HG02981 (cell line): ENCODE results near the gene DLD.
"Not testable (repeated sequence)": the region's sequence is repeated elsewhere in the genome, so short reads cannot be mapped to it uniquely, and the experiment has no call there.

Experiments used
- ATAC-seq: cut with Tn5 transposase; IDR thresholded peaks from one replicate; pipeline ENCODE4 v1.9.1; 2021; ENCODE audit warnings: mild to moderate bottlenecking, moderate library complexity; ENCODE audit not compliant: unreplicated experiment

Gene DLD

GRCh38 chr7:107913851-107914250 is 22.9 kb downstream of the DLD start:
- ATAC-seq = no peak

DNA sequence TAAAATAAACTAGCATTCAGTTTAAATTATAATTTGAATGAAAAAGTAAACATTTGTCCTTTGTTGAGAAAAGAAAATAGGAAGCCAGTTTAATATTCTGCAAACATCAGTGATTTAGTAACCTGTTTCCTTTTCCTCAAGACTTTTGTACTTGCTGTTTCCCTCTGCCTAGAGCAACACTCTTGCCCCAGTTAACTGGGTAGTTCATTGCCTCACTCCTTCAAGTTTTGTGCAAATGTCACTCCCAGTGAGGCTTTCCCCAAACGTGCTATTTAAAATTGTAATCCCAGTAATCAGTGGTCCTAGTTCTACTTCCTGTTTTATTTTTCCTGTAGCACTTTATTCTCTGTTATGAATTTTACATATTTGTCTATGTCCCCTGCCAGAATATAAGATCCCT is 23.8 kb downstream of the DLD start:
- ATAC-seq = no peak

DNA sequence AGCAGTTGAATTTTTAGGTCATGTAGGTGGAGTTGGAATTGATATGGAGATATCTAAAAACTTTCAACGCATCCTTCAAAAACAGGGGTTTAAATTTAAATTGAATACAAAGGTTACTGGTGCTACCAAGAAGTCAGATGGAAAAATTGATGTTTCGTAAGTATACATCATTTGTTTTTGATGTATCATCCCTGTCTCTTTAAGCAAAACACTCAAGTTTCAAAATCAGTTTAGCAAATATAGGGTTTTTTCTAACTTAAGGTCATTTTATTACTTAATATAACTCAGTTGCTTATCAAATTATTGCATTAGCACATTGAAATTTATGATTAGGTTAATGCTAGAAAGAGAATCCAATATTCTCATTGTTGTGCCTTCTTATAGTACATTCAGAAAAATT is 24.6 kb downstream of the DLD start:
- no peak for ATAC-seq

- peak; percentile 93 for ATAC-seq
Observed at GRCh38 chr7:107917763-107918651, 27.0 kb downstream of the DLD start.

DNA sequence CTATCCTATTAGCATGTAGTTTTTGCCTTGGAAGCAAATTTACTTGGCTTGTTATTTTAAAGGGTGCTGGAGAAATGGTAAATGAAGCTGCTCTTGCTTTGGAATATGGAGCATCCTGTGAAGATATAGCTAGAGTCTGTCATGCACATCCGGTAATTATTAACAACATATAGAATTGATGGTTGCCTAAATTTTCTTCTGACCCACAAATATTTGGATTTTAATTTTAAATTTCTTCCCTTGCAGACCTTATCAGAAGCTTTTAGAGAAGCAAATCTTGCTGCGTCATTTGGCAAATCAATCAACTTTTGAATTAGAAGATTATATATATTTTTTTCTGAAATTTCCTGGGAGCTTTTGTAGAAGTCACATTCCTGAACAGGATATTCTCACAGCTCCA is 28.0 kb downstream of the DLD start:
- ATAC-seq = no peak

DNA sequence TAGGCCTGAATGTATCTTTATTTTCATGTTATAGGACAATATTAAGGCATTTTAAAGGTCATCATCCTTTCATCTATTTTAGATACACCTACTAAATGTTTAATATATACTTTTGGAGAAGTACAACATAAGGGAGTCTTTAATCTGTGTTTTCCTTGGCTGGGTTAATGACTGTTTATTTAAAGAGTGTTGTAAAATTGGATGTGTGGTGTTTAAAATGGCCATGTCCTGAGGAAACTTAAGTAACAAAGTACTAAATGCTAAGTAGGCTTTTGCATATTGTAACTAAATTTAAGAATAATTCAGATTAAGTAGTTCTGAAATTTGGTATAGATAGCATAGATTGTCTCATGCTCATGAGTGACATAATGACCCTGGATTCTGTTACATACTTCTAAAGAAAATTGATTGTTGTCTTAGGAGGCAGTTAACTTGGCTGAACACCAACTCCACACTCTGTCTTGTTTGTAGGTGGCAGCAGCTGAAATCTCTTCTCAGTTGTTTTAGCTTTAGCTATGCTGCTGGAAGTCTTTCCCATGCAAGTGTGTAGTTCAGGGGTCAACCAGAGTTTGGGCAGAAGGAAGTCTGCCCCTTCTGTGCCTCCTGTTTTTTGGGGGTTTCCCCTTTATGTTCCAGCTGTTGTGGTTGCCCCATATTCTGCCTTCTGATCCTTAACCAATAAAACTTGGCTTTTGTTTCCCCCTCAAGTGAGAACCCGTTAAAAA is 29.2 kb downstream of the DLD start:
- no peak for ATAC-seq

DNA sequence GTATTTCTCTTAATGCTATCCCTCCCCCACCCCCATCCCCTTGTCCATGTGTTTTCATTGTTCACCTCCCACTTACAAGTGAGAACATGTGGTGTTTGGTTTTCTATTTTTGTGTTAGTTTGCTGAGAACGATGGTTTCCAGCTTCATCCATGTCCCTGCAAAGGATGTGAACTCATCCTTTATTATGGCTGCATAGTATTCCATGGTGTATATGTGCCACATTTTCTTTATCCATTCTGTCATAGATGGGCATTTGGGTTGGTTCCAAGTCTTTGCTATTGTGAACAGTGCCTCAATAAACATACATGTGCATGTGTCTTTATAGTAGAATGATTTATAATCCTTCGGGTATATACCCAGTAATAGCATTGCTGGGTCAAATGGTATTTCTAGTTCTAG is 30.8 kb downstream of the DLD start:
- not testable (repeated sequence) for ATAC-seq

DNA sequence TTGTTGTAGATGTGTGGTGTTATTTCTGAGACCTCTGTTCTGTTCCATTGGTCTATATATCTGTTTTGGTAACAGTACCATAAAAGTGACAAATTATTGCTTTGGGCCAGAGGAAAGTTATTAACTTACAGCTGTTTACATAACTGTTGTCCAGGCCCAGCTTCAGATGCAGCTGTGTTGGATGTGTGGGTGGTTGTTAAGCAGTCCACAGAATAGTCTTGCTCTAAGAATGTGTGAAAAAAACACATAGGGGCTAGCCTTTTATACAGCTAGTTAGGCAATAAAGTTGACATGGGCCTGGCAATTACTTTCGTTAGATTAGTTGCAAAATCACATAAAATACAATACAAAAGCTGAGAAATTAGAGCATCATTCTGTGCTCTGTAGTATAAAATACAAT is 31.9 kb downstream of the DLD start:
- ATAC-seq = no peak

DNA sequence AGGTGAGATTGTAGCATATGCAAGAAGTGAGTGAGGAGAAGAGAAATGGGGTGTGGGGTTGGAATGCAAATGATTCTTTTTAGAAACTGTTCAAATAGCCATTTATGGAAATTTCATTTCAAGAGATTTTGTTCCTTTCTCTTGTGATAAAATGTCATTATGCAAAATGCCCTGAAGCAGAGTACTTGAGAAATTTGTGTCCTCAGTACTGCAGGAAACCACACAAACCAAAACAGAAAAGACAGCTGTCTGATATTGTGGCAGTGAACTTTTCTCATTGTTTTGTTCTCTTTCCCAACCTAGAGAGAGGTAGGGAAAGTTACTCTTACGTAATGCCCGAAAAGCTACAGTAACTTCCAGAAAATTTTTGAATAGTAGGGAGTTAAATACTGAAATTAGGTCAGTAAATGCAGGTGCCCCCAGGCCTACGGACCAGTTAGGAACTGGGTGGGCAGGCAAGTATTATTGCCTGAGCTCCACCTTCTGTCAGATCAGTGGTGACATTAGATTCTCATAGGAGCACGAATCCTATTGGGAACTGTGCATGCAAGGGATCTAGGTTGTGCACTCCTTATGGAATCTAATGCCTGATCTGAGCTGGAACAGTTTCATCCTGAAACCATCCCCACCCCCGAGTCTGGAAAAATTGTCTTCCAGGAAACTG is 34.0 kb downstream of the DLD start:
- peak; percentile 85 for ATAC-seq

DNA sequence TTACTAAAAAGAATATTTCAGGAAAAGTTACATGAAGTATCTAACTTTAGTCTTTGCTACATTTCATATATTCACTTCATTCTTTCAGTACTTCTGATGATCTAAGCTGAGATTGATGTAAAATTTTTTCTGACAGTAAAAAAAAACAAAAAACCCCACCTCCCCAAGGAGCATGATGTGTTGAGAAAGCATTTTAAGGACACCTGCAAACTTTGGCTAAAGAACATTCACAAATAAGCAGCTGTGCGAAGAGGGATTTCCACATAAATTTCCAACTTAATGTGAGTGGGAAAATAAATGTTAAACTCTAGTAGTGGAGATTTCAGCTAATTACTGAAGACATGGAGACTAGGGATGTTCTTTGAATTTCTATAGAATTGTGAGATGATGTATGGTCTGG is 35.5 kb downstream of the DLD start:
- ATAC-seq = no peak

GRCh38 chr7:107931740-107932515 is 40.9 kb downstream of the DLD start:
- no peak for ATAC-seq

GRCh38 chr7:107932805-107933204 is 41.8 kb downstream of the DLD start:
- ATAC-seq = no peak

DNA sequence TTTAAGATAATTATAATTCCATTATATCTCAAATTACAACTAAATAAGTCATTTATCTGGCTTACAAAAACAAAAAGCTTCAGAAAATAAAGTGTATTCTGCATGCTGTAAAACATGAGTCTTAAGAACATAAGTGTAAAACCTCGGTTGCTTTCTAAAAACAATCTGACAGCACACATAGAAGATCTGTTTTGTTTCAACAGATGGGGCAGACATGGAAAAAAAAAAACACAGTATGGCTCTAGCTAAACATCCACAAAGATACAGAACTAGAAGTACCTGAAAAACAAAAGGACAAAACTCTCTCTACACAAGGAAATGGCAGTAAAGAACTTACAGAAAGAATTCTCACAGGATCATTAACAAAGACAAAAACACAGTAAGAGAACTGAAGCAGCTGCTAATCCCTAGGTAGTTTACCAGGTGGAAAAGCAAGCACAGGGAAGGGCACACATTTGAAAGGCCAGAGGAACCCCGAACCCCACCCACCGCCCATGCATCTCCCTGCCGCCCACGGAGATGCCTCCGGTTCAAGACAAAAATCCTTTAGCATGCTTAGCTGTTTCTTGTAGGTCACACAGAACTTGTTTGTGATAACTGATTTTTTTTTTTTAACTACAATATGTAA is 42.5 kb downstream of the DLD start:
- no peak for ATAC-seq

- ATAC-seq = no peak
Observed at GRCh38 chr7:107934991-107935770, 44.2 kb downstream of the DLD start.

DNA sequence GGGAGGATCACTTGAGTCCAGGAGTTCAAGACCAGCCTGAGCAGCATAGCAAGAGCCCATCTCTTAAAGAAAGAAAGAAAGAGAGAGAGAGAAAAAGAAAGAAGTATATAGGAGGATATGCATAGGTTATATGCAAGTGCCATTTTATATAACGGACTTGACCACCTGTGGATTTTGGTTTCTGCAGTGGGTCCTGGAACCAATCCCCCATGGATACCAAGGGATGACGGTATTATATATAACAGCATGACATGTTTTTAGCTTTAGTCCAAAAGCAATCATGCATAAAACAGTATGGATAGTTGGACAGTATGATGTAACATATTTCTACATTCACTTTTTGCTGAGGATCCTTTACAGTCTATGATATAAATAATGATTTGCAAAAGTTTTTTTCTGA is 45.3 kb downstream of the DLD start:
- no peak for ATAC-seq

DNA sequence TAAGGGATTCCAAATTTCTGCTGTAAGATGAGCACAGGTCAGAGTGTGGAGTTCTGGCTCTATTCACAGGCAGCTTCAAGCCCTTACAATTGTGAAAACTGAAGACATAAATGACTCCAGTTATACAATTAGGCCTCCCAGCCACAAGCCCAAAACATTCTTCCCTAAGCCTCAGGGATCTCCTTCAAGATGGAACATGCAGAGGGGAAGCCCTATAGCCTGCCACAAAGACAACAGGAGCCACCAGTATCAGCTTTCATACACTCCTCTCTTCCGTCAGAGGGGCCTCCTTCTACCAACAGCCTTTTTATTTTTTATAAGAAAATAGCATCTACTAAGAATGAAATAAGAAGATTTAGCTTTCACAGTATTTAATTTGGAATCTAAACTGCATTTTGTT is 46.5 kb downstream of the DLD start:
- no peak for ATAC-seq

DNA sequence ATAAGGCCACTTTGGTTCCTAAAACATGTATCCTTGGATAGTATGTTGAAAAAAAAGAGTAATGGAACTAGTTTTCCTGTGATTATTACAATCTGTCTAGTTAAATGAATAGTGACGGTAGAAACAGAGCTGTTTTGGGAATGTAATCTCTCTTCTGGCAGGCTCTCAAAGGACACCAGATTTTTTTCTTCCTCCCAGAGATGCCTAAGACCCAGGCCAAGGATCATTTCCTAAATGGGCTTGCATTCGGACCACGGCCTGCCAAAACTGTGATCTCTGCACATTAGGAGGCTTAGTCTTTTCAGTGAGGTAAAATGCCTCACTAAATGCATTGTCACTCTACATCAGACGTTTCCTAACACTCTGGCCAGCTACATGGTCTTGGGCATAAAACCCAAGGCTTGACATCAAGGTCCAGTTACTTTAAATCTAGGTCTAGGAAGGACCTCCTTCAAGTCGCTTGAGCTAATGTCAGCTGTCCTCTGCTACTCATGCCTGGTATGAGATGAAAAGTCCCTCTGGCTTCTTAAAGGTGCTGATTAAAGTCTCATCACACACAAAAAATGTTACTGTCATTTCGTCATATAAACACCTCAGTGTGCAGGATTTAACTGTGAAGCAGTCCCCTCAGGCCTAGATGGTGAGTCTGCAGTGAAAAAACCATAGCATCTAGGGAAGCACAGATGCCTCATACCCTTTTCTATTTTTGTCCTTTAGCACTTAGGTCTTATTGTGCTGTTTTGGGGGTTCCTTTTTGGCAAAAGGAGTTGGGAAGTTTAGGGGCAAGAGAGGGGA is 47.7 kb downstream of the DLD start:
- ATAC-seq = no peak

DNA sequence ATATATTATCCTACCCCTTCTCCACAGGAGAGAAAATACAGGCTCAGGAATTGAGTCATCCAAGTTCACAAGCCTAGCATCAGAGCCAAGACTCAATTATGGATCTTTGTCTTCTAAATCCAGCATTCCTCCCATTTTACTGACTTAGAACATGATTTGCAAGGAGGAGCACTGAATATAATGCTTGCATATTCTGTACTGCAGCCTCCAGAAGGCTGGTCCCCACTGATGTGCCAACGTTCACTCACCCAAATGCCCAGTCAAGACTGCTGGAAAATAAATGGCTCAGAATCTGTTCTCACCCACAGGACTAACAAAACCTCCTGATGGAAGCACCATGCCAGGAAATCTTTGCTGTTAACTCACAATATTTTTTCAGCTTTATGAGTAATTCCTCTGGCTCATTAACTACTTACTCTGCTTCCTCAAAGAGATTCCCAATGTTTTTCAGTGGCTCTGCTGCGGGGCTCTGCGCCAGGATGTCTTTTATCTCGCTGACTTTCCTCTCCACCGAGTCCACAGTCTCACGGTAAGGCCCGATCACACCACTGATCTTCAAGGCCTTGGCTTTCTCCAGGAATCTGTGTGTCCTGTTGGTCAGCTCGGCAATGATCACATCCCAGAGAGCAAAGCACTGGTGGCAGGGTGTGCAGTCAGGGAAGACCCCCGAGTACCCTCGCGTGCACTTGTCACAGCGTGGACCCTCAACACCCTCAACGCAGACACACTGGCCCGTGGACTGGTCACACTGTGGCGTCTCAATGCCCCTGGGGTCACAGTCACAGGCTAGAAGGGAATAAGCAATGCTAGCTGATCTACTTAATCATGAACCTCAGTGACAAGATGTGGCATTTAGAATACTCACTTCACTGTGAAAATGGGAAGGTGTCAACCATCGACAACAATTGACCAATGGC is 48.8 kb downstream of the DLD start:
- no peak for ATAC-seq
